K562 (cell line): Measurements from ENCODE around the gene GON4L. TPM values are rescaled to one million over a fixed set of nuclear protein-coding genes. Genes with fewer than 3 reads are reported as not detected.

ENCODE experiments used
- ATAC-seq: fragments of 200-7000 bp; cut with Tn5 transposase; 3 replicates; pipeline ENCODE4 v1.9.1; 2020; ENCODE audit warnings: moderate library complexity
- BruUV-seq: library from RNA; stranded (reverse); fragments of 400-500 nt; replicated peaks from 2 replicates; lab custom pipeline; 2021; lab: Mats Ljungman, UMichigan
- CTCF ChIA-PET: fragments of 300-600 bp; formaldehyde crosslinking; extraction: SDS; loops from one replicate; lab custom pipeline; 2021; ENCODE audit warnings: low intra/inter-chr PET ratio; lab: Yijun Ruan, JAX
- POLR2A ChIA-PET: fragments of 300-600, 350-650 bp; sonication (Branson Sonifier 250); formaldehyde crosslinking; extraction: SDS; loops from one replicate; lab custom pipeline; 2021; ENCODE audit warnings: antibody characterized with exemption, inconsistent platforms; lab: Yijun Ruan, JAX
- DNase-seq, 4 experiments: peaks; one replicate each; pipeline versions ENCODE4 v3.0.0 to v3.0.0-alpha.2; 2011 to 2018; ENCODE audit warnings: low spot score in 3 of 4, mixed read lengths in 3 of 4; ENCODE audit errors: extremely low read depth in 1 of 4
- FAIRE-seq: peaks from 2 replicates; lab custom pipeline; 2011; peaks lifted over from hg19 to GRCh38; lab: Jason Lieb, UNC
- H2AFZ ChIP-seq: 2 replicates; pipeline ENCODE4 v1.6.0; 2011; ENCODE audit warnings: low read depth, low read length, control low read depth, inconsistent platforms
- H3K27ac ChIP-seq: fragments of 200-600 bp; 3 replicates; pipeline ENCODE4 v1.8.0; 2011; ENCODE audit warnings: low read depth, mild to moderate bottlenecking, control low read depth, inconsistent platforms, low read length, moderate library complexity, mixed read lengths; ENCODE audit errors: extremely low read depth
- H3K27me3 ChIP-seq, 2 experiments: fragments of 300-600 bp in 1 of 2; 2 replicates in 1 of 2; 3 replicates in 1 of 2; pipeline versions ENCODE4 v1.6.0 to v1.8.0; 2011; ENCODE audit warnings: inconsistent platforms in 2 of 2, low read length in 2 of 2, mild to moderate bottlenecking in 1 of 2, mixed read lengths in 1 of 2, moderate library complexity in 1 of 2; ENCODE audit not compliant: control insufficient read depth in 2 of 2, insufficient read depth in 2 of 2
- H3K36me3 ChIP-seq: fragments of 300-600 bp; 3 replicates; pipeline ENCODE4 v1.8.0; 2011; ENCODE audit warnings: mild to moderate bottlenecking, low read length, inconsistent platforms; ENCODE audit not compliant: control insufficient read depth, insufficient read depth
- H3K4me1 ChIP-seq, 2 experiments: fragments of 200-600 bp in 1 of 2; replicated peaks in 1 of 2; 2 replicates in 1 of 2; 3 replicates in 1 of 2; pipeline versions ENCODE4 v1.5.1 to v1.8.0; 2011; ENCODE audit warnings: inconsistent platforms in 2 of 2, low read length in 2 of 2, mild to moderate bottlenecking in 1 of 2, mixed read lengths in 1 of 2, moderate library complexity in 1 of 2; ENCODE audit not compliant: control insufficient read depth in 2 of 2, insufficient read depth in 2 of 2
- H3K4me2 ChIP-seq: 2 replicates; pipeline ENCODE4 v1.6.1; 2011; ENCODE audit warnings: low read length, control low read depth, inconsistent platforms, mixed read lengths; ENCODE audit not compliant: insufficient read depth
- H3K4me3 ChIP-seq: fragments of 200-600 bp; sonication (generic), shearing (Covaris generic); 2 replicates; pipeline ENCODE4 v1.5.1; 2016; ENCODE audit warnings: control low read depth, inconsistent platforms
- H3K79me2 ChIP-seq: fragments of 200-600 bp; 3 replicates; pipeline ENCODE4 v1.8.0; 2011; ENCODE audit warnings: low read length, inconsistent platforms; ENCODE audit not compliant: control insufficient read depth, insufficient read depth
- H3K9ac ChIP-seq, 2 experiments: 2 replicates each; pipeline versions ENCODE4 v1.6.0 to v1.6.1; 2011; ENCODE audit warnings: low read depth in 2 of 2, low read length in 2 of 2, control low read depth in 1 of 2, inconsistent platforms in 1 of 2, mild to moderate bottlenecking in 1 of 2, mixed read lengths in 1 of 2; ENCODE audit not compliant: insufficient read depth in 1 of 2
- H3K9me1 ChIP-seq: one replicate; pipeline ENCODE4 v1.6.0; 2011; ENCODE audit warnings: inconsistent platforms, mild to moderate bottlenecking, low read length, moderate library complexity; ENCODE audit not compliant: control insufficient read depth, insufficient read depth
- H3K9me3 ChIP-seq: replicated peaks from 2 replicates; pipeline ENCODE4 v1.5.1; 2011; ENCODE audit warnings: low read depth, low read length, inconsistent platforms; ENCODE audit not compliant: control insufficient read depth, insufficient read depth
- H4K20me1 ChIP-seq: replicated peaks from 2 replicates; pipeline ENCODE4 v1.6.1; 2011; ENCODE audit warnings: low read length, inconsistent platforms, mixed read lengths; ENCODE audit not compliant: control insufficient read depth, insufficient read depth
- ATF6 ChIP-seq: sonication (generic); formaldehyde crosslinking; IDR thresholded peaks from 2 replicates; pipeline ENCODE4 v1.4.0; 2020; ENCODE audit warnings: mild to moderate bottlenecking, missing genetic modification reagents
- CHD4 ChIP-seq: fragments of 200-600 bp; sonication (generic); IDR thresholded peaks from 3 replicates; pipeline ENCODE4 v1.6.1; 2012; ENCODE audit warnings: low read depth, mild to moderate bottlenecking, mixed read lengths, low read length, inconsistent platforms; ENCODE audit not compliant: insufficient read depth, insufficient replicate concordance, poor library complexity, severe bottlenecking
- EP400 ChIP-seq: fragments of 450-650 bp; IDR thresholded peaks from 2 replicates; pipeline ENCODE4 v1.6.1; 2017; ENCODE audit warnings: antibody characterized with exemption, mild to moderate bottlenecking, moderate library complexity
- FOXJ3 ChIP-seq: sonication (generic); formaldehyde crosslinking; IDR thresholded peaks from 2 replicates; pipeline ENCODE4 v1.4.0; 2020; ENCODE audit warnings: mild to moderate bottlenecking, missing genetic modification reagents
- FOXP4 ChIP-seq: sonication (generic); formaldehyde crosslinking; IDR thresholded peaks from 2 replicates; pipeline ENCODE4 v1.8.0; 2022; ENCODE audit warnings: mild to moderate bottlenecking, missing genetic modification reagents, borderline replicate concordance
- HIVEP1 ChIP-seq: fragments of 250-450 bp; sonication (Bioruptor Pico); IDR thresholded peaks from 2 replicates; pipeline ENCODE4 v1.4.0; 2020; ENCODE audit warnings: mild to moderate bottlenecking
- LARP7 ChIP-seq: fragments of 450-650 bp; IDR thresholded peaks from 2 replicates; pipeline ENCODE4 v1.6.1; 2016
- MEF2A ChIP-seq: IDR thresholded peaks from 2 replicates; pipeline ENCODE4 v1.6.1; 2011; ENCODE audit warnings: low read depth, mild to moderate bottlenecking, low read length, moderate library complexity; ENCODE audit not compliant: control insufficient read depth
- MTA3 ChIP-seq: fragments of 450-650 bp; formaldehyde crosslinking; IDR thresholded peaks from 2 replicates; pipeline ENCODE4 v1.6.1; 2017; ENCODE audit warnings: mild to moderate bottlenecking, borderline replicate concordance
- MYNN ChIP-seq, 2 experiments: sonication (generic); formaldehyde crosslinking in 1 of 2; IDR thresholded peaks; 2 replicates each; pipeline versions ENCODE4 v1.5.0 to v1.6.1; 2016 to 2020; ENCODE audit warnings: antibody characterized with exemption in 1 of 2, missing genetic modification reagents in 1 of 2
- NFIC ChIP-seq: fragments of 450-650 bp; IDR thresholded peaks from 2 replicates; pipeline ENCODE4 v1.6.1; 2017; ENCODE audit warnings: mild to moderate bottlenecking, inconsistent platforms
- RHOXF2B ChIP-seq: fragments of 250-450 bp; sonication (Bioruptor Pico); conservative IDR thresholded peaks from 2 replicates; pipeline ENCODE4 v1.5.1; 2021
- SP1 ChIP-seq: sonication (generic); formaldehyde crosslinking; IDR thresholded peaks from 2 replicates; pipeline ENCODE4 v1.8.1; 2022; ENCODE audit warnings: mild to moderate bottlenecking, missing genetic modification reagents
- ZBTB9 ChIP-seq: fragments of 450-650 bp; formaldehyde crosslinking; IDR thresholded peaks from 2 replicates; pipeline ENCODE4 v1.4.0; 2020; ENCODE audit warnings: mild to moderate bottlenecking, moderate library complexity
- ZKSCAN8 ChIP-seq: fragments of 200-800 bp; sonication (Bioruptor generic); IDR thresholded peaks from 2 replicates; pipeline ENCODE4 v1.6.1; 2016; ENCODE audit warnings: missing genetic modification characterization, missing compliant biosample characterization
- ZNF75A ChIP-seq: fragments of 450-650 bp; formaldehyde crosslinking; IDR thresholded peaks from 2 replicates; pipeline ENCODE4 v1.4.0; 2020; ENCODE audit warnings: mild to moderate bottlenecking
- WGBS: fragments of 100-300 bp; shearing (Covaris generic); methylation state at CpG from one replicate; pipeline ENCODE4 v1.1.6; 2016; ENCODE audit warnings: low coverage, mixed read lengths; ENCODE audit not compliant: insufficient coverage; ENCODE audit errors: missing lambda C conversion rate; 5-methylcytosine and 5-hydroxymethylcytosine counted together
- in situ Hi-C: fragments of 300-500 bp; cut with MboI; formaldehyde crosslinking; loops from 4 replicates; pipeline ENCODE4 v1.15.0; 2018; ENCODE audit warnings: inconsistent platforms, mixed read lengths
- intact Hi-C: fragments of 100-400 bp; cut with micrococcal nuclease; formaldehyde crosslinking; loops from 2 replicates; pipeline ENCODE4 v1.14.2; 2022
- polyA plus RNA-seq, 8 experiments: library from polyadenylated mRNA; depleted of rRNA in 4 of 8; stranded (reverse) in 5 of 8; unstranded in 3 of 8; fragments of >200 nt; fragmentation: Nextera tagmentation in 2 of 8; fragmentation: Illumina TruSeq in 1 of 8; extraction: Ambion mirVana in 2 of 8; extraction: Trizol in 1 of 8; gene quantifications; 2 replicates each; pipeline versions ENCODE4 v1.2.1 to v1.2.3, GENCODE V29; 2011 to 2014; ENCODE audit warnings: inconsistent platforms in 1 of 8, missing spikeins in 1 of 8
- total RNA-seq, 7 experiments: library from RNA; depleted of rRNA in 6 of 7; stranded (reverse); fragments of >200 nt in 6 of 7; fragmentation: Illumina TruSeq in 2 of 7; extraction: Trizol in 2 of 7; gene quantifications; 2 replicates each; pipeline versions ENCODE4 v1.2.1 to v1.2.3, GENCODE V29; 2011 to 2021; ENCODE audit warnings: low replicate concordance in 1 of 7

The GON4L gene
- total and polyA plus RNA-seq, 9 of the 15 experiments (the other 6 are each of a cell fraction or from before 2014, with no cell fraction given): 20.2 to 47.4 (median 33.6) TPM

GRCh38 chr1:155860970-155861510, 4.0 kb upstream of the GON4L start:
- Histone ChIP-seq H3K79me2 (peaks cover 14% of the 10 kb centered on the region), H3K9ac (peak overlapping the region in 1 of 2 experiments; percentile 63; a peak in 3 of 4 replicates), H4K20me1 (no peaks in the 10 kb centered on the region; the same call in 1 of the 2 replicates), H3K9me3 (no peaks in the 10 kb centered on the region), H2AFZ (peak overlapping the region; percentile 73), H3K4me2 (peak overlapping the region; percentile 66), H3K9me1 (no peaks in the 10 kb centered on the region), H3K27me3 (no peaks in the 10 kb centered on the region), H3K4me1 (peaks cover 10 to 14% of the 10 kb centered on the region in 2 experiments; a peak in 4 of 5 replicates), H3K36me3 (no peaks in the 10 kb centered on the region), H3K4me3 (no peak overlapping the region), H3K27ac (peak overlapping the region; percentile 46; the same call in 2 of the 3 replicates)
- WGBS: 72% methylated on average over 2 of the region's 2 CpGs
- DNase-seq: no peak
- intact Hi-C loops (no loop called here), in situ Hi-C loops (no loop called here)
- no peak for FAIRE-seq
- no peak for TF ChIP-seq HIVEP1 (CRISPR knock-in tag)
- 0 out of 2 replicates have a peak, but pooled peaks have one; percentile 1 for TF ChIP-seq EP400
- TF ChIP-seq FOXJ3 (CRISPR knock-in tag): no peak
- TF ChIP-seq LARP7: no peak
- no peak for TF ChIP-seq RHOXF2B
- no peak for TF ChIP-seq ZBTB9 (CRISPR knock-in tag)
- no peak for TF ChIP-seq MTA3
- TF ChIP-seq SP1: no peak
- TF ChIP-seq NFIC: no peak
- no peak for TF ChIP-seq FOXP4 (CRISPR knock-in tag)
- TF ChIP-seq MEF2A: no peak
- TF ChIP-seq ZKSCAN8 (CRISPR knock-in tag): no peak
- 0 out of 2 replicates have a peak, but pooled peaks have one; percentile 34 for TF ChIP-seq MYNN (IDR thresholded peaks at IDR 0.05)
- TF ChIP-seq MYNN (CRISPR knock-in tag; IDR thresholded peaks at IDR 0.05): no peak
- no peak for TF ChIP-seq ATF6 (CRISPR knock-in tag)
- TF ChIP-seq CHD4: no peak
- TF ChIP-seq ZNF75A (CRISPR knock-in tag): no peak
- ChIA-PET CTCF (interaction anchor here (0.6 kb wide), 1 partner anchor 129 kb away, joined by 3 read pairs; no protein-coding TSS in a partner anchor), POLR2A (interaction anchor here (0.8 kb wide), 1 partner anchor 22 kb away, joined by 3 read pairs; no protein-coding TSS in a partner anchor)
- ATAC-seq: no peak
- BruUV-seq: no TSS peak
